Measurements from ENCODE around the gene PLB1. TPM values are rescaled to one million over a fixed set of nuclear protein-coding genes. Genes with fewer than 3 reads are reported as not detected.

PLB1 gene
- total RNA-seq, 1 donor from 2014 or later: 7.2 TPM

DNA sequence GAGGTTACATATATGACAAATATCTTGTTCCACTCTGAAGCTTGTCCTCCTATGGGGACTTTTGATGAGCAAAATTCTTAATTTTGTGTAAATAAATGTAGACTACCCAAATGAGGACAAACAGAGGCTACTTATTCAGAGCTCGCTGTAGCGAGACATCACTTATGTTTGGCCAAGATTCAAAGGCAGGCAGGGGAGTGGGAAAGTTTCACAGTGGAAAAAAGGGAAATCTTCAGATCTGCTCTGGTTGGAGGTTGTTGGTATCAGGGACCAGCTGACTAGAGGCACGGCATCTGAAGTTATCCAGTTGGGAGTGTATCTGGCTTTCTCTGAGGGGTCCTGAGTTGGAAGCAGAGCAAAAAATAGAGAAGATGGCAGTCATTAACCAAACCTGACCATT lies 1.3 kb downstream of the PLB1 start:
- no peak for DNase-seq (ENCODE audit: low spot score)

DNA sequence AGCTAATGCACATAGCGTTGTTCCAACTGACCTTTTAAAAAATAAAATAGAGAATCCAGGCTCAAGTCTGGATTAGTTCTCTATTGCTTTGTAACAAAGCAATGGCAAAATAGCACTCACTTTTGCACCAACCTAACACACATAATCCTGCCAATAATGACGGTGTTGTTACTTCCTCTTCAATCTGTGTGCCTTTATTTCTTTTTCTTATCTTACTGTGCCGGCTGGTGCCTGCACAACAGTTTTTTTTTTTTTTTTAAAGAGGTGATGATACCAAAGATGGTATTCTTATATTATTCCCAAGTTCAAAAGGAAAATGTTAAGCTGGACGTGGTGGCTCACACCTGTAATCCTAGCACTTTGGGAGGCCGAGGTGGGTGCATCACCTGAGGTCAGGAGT lies 3.4 kb downstream of the PLB1 start:
- DNase-seq (ENCODE audit: low spot score): no peak

DNA sequence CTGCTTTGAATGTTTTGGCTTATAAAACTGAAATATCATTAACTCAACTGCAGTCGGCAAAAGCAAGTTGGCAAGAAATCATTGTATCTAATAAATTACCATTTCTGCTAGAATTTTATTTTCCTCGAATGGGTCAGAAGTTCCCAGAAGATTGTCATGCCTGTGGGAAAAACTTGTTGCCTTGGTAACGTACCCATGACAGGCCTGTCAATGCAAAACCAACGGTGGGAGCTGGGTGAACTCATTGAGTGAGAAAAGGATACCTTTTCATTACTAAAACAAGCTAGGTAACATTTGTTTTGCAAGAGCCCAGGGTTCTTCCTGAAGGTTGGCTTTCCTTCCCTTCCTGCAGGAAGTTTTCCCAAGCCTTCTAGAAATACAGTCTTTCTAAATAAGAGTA lies 9.5 kb downstream of the PLB1 start:
- DNase-seq (ENCODE audit: low spot score): no peak

DNA sequence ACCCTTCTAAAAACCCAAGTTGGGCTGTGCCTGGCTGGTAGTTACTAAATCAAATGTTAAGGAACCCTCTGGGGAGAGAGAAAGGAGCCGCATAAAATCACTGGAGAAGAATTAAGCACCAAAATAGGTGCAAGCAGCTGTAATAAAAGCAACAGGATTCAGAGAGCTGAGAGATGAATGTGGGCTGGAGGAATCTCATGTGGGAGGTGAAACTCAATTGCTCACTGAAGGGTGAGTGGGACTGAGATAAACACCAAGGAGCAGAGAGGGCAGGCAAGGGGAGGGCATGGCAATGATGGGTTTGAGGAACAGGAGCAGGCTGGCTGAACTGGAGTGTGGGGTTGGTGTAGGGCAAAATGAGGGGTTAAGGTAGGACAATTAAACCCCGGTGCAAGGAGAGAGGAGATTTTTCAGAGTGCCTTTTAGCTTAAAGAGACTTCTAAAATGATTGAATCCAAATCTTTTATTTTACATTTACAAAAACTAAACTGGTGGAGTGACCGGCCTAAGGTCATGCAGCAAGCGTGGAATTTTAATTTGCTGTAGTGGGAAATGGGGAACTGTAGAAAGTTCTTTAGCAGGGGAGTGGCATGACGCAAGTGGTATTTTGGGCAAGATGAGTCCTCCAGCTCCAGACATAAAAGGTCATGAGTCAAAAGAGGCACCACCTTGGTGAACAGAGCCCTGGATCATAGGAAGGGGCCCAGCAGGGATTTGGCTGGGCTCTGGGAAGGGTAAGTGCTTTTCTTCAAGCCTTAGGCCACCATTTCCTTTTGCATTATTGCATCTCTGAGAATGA lies 10.5 kb downstream of the PLB1 start:
- DNase-seq (ENCODE audit: low spot score): no peak

DNA sequence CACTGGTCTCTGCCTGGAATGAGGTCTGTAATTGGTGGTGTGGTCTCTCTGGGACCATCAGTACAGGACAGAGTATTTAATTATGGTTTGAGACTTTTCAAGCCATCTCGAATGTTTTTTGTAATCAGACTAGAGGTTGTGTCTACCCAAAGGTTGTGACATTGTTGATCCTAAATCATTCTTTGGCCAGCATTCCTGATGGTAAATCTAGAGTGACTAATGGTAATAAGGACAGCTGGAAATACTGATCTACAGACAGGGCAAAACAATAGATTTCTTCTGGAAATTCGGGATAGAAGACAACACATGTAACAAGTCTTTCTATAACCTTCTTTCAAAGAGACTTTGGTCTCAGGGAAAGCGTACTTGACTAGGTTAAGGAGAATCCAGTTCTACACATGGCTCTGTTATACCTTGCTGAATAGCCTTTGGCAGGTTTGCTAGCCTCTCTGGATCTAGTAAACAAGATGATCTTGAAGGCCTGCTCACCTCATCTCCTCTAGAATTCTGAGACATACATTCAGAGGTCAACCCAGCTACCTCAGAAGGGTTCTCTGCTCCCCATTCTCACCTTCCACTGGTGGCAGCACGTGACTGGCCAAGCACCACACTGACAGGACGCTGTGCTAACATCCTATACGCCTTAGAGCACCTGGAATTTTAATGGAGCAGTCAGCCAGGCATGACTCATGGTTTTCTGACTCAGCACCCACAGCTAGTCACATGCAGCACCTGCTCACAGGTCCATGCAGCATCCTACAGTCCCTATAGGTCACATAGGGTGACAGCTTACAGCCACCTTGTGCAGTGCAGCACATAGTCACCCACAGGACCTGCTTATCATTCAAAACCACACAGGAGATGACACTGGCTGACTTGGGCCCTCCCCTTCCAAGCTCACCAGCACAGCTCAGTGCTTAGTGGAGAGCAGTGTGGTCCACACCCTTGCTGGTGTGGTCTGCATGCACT lies 12.2 kb downstream of the PLB1 start:
- peak; percentile 31 for DNase-seq (ENCODE audit: low spot score)

DNA sequence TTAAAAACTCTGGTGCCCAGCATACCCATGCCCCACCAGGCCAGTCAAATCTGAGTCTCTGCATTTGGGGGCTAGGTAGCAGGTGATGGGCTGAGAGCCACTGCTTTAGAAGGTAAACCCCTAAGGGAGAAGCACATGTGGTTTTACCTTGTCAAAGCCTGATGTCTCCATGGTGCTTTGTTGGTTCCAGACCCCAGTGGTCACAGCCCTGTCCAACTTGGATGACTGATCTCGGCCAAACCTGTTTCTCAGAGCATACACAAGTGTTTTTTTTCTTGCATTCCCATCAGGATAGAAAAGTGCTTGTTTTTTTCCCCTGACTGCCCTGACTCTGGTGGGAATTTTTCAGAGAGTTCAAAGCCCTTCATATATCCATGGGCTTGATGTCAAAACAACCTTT lies 13.5 kb downstream of the PLB1 start:
- DNase-seq (ENCODE audit: low spot score): no peak

DNA sequence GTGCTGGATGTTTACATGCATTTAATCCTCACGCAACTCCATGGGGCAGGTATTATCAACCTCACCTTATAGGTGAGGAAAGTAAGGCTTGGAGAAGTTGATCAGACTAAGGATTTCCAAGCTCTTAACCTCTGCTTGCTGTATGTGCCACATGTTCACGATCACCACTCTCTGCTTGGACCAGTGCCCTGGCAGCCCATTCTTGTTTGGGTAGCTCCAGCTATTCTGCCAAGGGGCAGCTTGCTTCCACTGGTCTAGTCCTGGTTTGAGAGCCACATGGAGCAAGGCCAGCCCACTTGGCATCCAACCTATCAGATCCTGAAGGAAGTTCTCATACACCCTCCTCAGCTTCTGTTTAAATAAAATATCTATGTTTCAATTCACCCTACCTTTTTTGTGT lies 14.3 kb downstream of the PLB1 start:
- DNase-seq (ENCODE audit: low spot score): peak; percentile 21

DNA sequence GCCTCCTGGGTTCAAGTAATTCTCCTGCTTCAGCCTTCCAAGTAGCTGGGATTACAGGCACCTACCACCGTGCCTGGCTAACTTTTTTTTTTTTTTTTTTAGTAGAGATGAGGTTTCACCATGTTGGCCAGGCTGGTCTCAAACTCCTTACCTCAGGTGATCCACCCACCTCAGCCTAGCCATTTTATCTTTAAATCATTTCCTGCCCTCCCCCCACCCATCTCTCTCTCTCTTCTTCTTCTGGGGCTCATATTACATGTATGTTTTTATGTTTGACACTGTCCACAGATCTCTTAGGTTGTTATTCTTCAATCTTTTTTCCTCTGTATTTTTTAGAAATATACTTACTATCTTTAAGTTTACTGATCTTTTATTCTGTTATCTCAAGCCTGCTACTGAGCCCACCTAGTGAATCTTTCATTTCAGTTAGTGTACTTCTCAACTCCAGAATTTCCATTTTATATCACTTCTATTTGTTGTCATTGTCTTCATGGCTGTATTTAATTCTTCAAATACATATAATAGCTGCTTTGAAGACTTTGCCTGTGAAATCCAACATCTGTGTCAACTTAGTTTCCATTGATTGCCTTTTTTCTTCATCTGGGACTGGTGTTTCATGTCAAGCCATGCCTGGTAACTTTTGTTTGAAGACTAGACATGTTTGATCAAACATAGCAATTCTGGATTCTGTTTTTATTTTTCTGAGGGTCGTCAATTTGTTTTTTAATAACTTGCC lies 16.2 kb downstream of the PLB1 start:
- DNase-seq (ENCODE audit: low spot score): no peak

DNA sequence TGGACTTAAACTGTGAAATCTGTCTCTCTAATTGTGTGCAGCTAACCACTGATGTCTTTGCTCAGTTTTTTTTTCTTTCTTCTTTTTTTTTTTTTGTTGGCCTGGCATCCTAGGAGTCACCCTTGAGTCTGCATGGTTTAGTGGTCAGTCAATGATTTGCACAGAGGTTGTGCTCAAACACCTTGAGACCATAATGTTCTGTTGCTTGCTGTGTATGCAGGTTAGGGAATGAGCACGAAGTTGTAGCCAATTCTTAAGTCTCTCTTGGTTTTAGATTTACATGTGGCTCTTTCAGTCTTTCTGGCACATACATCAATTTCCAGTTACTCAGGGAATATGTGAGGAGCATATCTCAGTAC lies 16.7 kb downstream of the PLB1 start:
- DNase-seq (ENCODE audit: low spot score): no peak

DNA sequence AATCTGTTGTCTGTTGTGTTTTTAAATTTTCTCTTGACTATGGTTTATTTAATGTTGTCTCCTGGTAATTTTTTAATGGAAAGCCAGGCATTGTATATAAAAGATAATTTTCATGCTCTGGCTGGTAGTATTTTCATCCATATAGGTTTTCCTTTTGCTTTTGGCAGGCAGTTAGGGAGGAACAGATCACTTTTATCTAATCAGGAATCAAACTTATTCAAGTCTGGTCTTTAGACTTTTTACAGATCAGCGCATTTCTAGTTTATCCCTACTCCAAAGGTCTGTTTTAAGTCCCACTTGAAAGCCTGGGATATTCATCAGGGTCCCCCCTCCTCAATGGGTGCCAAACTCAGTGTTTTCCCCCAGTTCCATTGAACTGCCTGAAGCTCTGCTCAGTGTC lies 17.2 kb downstream of the PLB1 start:
- no peak for DNase-seq (ENCODE audit: low spot score)

DNA sequence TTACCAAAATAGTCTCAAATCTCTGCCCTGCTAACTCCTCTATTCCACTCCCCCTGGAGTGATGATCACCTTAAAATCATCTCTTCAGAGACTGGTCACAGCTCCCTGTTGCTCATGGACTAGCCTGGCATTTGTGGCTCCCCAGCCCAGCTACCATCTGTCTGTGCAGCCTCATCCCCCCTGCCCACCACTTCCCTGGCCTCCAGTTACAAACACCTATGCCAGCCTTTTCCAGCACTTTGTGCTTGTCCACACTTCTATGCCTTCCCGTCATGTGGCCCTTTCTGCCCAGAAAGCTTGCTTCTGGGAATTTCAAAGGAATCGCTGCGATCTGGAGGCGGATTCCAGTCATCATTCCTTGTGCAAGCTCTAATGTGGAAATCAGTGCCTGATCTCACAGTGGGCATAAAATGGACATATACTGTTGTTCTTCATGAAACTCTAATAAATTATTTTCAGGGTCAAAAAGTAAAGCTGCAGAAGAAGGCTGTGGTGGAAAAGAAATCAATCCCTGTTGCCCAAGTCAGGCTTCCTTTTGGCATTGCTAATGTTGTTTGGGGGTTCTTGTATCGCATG lies 19.4 kb downstream of the PLB1 start:
- DNase-seq (ENCODE audit: low spot score): no peak

DNA sequence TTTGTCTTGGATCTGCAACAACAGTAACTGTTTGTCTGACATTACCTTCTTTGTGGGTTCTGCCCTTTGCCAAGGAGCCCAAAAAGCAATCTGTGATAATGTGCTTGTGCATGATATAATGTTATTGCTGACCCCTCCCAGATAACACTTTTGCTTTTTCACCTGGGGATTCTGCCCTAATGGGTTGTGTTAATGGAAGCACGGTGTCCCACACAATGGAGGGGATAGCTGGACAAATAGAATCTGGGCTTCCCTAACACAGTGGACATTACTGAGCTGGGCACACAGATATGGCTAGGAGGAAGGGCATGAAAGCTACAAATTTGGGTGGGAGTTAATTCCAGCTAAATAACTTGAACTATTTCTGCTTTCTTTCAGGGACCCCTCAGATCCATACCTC lies 20.6 kb downstream of the PLB1 start:
- no peak for DNase-seq (ENCODE audit: low spot score)

DNA sequence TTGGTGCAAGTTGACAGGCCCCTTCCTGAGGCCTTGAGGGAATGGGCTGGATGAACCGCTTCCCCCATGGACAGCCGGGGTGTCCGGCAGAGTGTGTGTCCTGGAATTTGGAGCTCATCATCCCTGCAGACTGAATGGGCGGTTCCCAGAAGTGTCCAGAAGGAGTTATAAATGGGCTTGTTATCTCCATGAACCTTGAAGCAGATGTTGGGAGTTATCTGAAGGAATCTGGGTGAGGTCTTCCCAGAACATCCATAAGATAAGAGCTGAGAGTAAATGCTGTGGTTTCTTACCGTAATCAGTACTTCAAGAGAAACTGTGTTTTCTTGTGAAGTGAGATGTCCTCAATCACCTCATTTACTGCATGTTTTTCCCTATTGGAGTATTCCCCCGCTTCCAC lies 21.1 kb downstream of the PLB1 start:
- DNase-seq (ENCODE audit: low spot score): no peak

DNA sequence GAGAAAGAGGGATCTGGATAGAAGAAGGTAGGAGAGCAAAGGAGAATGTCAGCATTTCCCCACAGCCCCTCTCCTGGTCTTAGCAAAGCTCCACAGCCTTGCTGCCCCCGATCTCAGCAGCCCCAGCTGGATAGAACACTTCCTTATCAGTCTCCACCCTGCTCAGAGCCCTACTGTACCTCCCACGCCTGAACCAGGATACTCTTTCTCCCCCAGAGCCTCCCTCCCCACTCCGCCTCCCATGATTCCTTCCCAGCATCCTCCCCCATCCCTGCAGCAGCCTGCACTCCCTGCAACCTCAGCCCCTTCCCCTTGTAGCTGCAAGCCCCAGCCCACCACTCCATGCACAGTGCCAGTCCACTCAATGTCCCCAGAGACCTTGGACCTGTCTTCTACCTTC lies 25.8 kb downstream of the PLB1 start:
- DNase-seq (ENCODE audit: low spot score): no peak

DNA sequence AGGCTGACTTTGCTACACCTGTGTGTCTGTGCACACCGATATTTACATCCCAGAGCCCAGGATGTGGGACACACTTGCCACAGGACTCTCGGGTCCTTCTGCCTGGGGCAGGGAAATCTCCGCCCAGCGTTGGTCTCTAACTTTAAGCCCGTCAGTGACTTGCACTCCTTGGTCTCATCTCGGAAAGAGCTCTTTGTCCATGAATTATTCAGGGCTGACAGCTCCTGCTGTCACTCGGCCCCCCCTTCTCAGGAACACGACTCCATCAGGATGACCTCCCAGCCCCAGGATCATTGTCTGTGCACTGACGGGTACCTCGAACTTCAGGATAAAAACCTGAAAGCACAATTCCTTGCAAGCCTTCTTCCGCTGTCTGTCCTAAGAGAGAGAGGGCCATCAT lies 26.6 kb downstream of the PLB1 start:
- DNase-seq (ENCODE audit: low spot score): no peak

DNA sequence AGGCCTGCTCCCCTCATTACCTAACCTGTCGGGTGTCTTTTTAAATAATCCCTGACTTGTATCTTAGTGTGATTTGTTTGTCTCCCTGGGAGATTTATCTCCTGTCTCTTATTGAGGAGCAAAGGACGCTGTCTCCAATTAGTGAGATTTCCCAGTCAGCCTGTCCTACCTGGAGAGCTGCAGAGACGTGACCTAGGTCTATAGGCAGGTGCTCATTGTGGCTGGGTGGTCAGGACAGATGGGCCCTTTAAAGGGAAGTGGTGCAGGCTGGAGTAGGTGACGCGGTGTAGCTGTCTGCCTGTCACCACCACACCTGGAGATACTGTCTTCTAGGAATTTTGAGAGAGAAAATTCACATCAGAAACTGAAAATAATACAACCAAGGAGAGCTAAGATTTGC lies 28.0 kb downstream of the PLB1 start:
- DNase-seq (ENCODE audit: low spot score): no peak

DNA sequence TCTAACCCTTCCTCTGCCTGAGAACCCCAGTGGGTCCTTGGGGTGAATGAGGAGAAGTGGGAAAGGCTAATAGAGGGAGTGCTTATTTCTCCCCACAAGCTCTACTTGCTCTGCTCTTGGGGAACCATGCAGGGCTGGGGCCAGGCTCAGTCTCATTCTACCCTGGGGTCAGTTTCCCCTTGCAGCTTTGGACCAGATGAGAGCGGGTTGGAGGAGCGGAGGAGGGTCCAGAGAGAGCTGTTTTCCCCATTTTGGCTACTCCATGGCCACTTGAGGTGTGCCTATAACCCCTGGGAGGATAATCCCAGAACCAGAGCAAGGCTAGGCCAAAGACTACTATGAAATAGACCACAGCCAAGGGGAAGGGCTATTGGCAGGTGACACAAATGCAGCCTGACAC lies 29.6 kb downstream of the PLB1 start:
- DNase-seq (ENCODE audit: low spot score): no peak

DNA sequence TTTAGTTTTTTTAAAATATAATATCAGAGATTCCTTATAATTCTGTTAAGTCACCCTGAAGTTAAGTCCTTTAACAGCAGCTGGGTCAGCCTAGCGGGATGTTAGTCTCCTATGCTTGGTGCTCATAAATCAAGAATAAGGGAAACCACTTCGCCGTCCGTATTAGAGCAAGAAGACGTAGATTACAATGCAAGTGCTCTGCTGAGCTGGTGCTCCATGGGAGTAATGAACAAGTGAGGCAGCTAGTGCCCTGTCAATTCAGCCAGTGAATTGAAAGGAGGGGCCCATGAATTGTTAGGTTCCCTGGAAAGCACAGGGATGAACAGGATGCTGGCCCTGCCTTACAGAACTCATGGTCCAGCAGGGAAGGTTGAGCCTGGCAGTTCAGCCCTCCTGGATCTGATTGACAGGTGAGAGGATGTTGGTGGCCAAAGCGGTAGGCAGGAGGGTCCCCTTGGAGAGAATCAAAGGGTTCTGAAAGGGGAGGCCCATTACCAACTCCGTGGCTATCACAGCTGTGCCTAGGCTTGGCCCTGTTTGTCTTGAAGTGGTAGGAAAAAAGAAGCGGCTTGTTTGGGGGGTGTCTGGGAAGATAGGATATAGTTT lies 30.8 kb downstream of the PLB1 start:
- DNase-seq (ENCODE audit: low spot score): no peak

DNA sequence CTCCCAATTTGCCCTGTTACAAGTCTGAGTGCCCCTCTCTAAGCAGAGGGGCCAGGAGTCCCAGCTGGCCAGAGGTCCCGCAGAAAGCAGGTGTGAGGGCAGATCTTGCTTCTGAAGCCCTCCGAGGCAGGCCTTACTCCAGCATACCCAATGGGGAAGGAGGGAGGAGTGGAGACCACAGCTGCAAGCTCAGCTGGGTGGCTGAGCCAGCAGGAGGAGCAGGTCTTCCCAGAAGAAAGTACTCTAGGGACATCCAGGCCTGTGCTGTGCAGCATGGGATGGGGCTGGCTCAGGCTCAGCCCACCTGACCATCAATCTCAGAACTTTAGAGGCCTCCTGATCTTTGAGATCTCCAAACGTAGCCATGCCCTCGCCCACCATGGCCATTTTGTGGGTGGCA lies 31.3 kb downstream of the PLB1 start:
- no peak for DNase-seq (ENCODE audit: low spot score)

DNA sequence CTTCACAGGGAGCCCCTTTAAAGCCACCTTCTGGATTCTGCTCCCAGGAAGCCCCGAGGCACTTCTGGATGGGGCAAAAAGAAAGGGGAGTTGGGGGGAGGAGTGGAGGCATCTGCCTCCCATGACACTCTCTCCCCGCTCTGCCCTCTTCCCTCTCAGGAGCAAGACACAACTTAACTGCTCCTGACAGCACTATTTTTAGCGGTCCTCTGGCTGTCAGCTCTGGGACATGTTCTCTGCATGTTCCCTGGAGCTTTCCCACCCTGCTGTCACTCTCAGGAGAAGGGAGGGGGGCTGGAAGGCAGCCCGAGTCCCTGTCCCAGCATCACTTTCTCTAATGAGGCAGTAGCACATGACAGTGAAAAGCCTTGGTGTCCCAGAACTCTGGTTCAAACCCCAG lies 32.3 kb downstream of the PLB1 start:
- DNase-seq (ENCODE audit: low spot score): no peak

DNA sequence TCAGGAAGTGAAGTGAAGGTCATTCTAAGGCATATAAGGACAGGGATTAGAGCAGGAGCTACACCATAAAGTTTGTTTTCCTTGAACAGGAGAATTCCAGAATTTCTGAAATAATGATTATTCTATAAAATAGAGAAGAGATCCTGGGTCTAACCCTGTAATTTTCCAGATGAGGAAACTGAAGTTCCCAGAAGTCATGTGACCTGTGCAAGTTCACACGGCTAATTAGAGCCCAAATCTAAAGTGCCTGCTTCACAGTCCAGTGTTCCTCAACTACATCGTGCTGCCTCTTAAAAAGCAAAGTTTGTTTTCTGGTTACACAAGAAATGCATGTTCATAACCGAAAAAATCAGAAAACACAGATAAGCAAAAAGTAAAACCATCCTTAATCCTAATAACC lies 34.9 kb downstream of the PLB1 start:
- no peak for DNase-seq (ENCODE audit: low spot score)

DNA sequence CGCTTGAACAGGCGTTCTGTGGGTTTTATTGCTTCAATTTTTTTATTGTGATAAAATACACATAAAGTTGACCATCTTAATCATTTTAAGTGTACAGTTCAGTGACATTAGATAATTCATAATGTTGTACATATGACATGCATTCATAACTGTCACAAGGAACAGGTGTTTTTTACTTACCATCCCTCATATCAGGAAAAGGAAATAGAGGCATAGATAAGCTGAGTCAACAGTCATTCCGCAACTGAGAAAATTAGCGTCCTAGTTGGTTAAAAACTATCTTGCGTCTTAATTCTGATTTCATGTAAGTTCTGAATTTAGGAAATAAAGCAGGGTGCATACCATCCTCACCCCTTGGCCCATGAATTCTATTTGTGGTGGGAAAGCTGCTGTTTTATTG lies 36.5 kb downstream of the PLB1 start:
- no peak for DNase-seq (ENCODE audit: low spot score)

Data from mucosa of gallbladder (tissue), 1 donor.